ENCODE data around the gene MAP3K5.

GRCh38 chr6:136547336-136547735 lies 244.9 kb downstream of the MAP3K5 start:
- peak; percentile 33 to 46 for TF ChIP-seq CTCF (IDR thresholded peaks at IDR 0.05)
- no peak for TF ChIP-seq POLR2A (IDR thresholded peaks at IDR 0.05)
- no peak for TF ChIP-seq POLR2AphosphoS5 (IDR thresholded peaks at IDR 0.05)
- TF ChIP-seq EP300 (IDR thresholded peaks at IDR 0.05): no peak

All from suprapubic skin (tissue), 4 donors.